Smooth muscle cell (in vitro differentiated cells): ENCODE data around the gene CACNB2. TPM values are rescaled to one million over a fixed set of nuclear protein-coding genes. Genes with fewer than 3 reads are reported as not detected.

Experiments
- DNase-seq: peaks from one replicate; lab custom pipeline; 2025; ENCODE audit not compliant: unreplicated experiment; lab: John Stamatoyannopoulos, UW
- H2AFZ ChIP-seq: fragments of 200-600 bp; sonication (generic); 2 replicates; pipeline ENCODE4 v1.6.0; 2016; ENCODE audit warnings: antibody characterized with exemption, low read depth, mild to moderate bottlenecking
- H3F3A ChIP-seq: fragments of 200-600 bp; sonication (generic); 2 replicates; pipeline ENCODE4 v1.6.0; 2017; ENCODE audit warnings: antibody characterized with exemption, low read depth
- H3K27ac ChIP-seq: fragments of 200-600 bp; sonication (generic); 2 replicates; pipeline ENCODE4 v1.5.1; 2016; ENCODE audit warnings: low read depth, mild to moderate bottlenecking
- H3K27me3 ChIP-seq: fragments of 200-600 bp; sonication (generic); 2 replicates; pipeline ENCODE4 v1.6.1; 2016; ENCODE audit warnings: low read depth, mild to moderate bottlenecking
- H3K36me3 ChIP-seq: fragments of 200-600 bp; sonication (generic); 2 replicates; pipeline ENCODE4 v1.5.1; 2016; ENCODE audit warnings: low read depth
- H3K4me1 ChIP-seq: fragments of 200-600 bp; sonication (generic); 2 replicates; pipeline ENCODE4 v1.5.1; 2016; ENCODE audit warnings: low read depth
- H3K4me2 ChIP-seq: fragments of 200-600 bp; sonication (generic); 2 replicates; pipeline ENCODE4 v1.6.0; 2016; ENCODE audit warnings: mild to moderate bottlenecking
- H3K4me3 ChIP-seq: fragments of 200-600 bp; sonication (generic); 2 replicates; pipeline ENCODE4 v1.5.1; 2016; ENCODE audit warnings: mild to moderate bottlenecking
- H3K79me2 ChIP-seq: fragments of 200-600 bp; sonication (generic); 2 replicates; pipeline ENCODE4 v1.6.0; 2016; ENCODE audit warnings: low read depth, mild to moderate bottlenecking
- H3K9ac ChIP-seq: fragments of 200-600 bp; sonication (generic); 2 replicates; pipeline ENCODE4 v1.6.0; 2016; ENCODE audit warnings: low read depth
- H3K9me3 ChIP-seq: fragments of 200-600 bp; sonication (generic); replicated peaks from 2 replicates; pipeline ENCODE4 v1.5.1; 2016; ENCODE audit warnings: low read depth
- H4K20me1 ChIP-seq: fragments of 200-600 bp; sonication (generic); 2 replicates; pipeline ENCODE4 v1.6.0; 2016; ENCODE audit warnings: low read depth
- CTCF ChIP-seq: fragments of 200-600 bp; sonication (generic); IDR thresholded peaks from 2 replicates; pipeline ENCODE4 v1.5.1; 2017; ENCODE audit warnings: borderline replicate concordance, mild to moderate bottlenecking, antibody characterized with exemption; ENCODE audit not compliant: insufficient read depth, poor library complexity, severe bottlenecking
- whole genome bisulfite sequencing: methylation state at CpG from one replicate; pipeline ENCODE4 v1.1.7; 2016; ENCODE audit warnings: low lambda C conversion rate; 5-methylcytosine and 5-hydroxymethylcytosine counted together
- polyA plus RNA-seq: library from polyadenylated mRNA; unstranded; fragments of >200 nt; fragmentation: Nextera tagmentation; extraction: Ambion mirVana; gene quantifications from 2 replicates; pipeline ENCODE4 v1.2.1, GENCODE V29; 2016
- total RNA-seq: library from RNA; depleted of rRNA; stranded (reverse); fragments of >200 nt; gene quantifications from 2 replicates; pipeline ENCODE4 v1.2.3, GENCODE V29; 2014

The CACNB2 gene
- total and polyA plus RNA-seq, 2 experiments from 2014 or later = 0.04 to 1.1 TPM

- no peaks in the 10 kb centered on the region for H3K4me1 ChIP-seq
- WGBS = 77% methylated on average over 5 of the region's 5 CpGs
Measured at GRCh38 chr10:18472977-18473376, 332.8 kb downstream of the CACNB2 start.

GRCh38 chr10:18473424-18474117 lies 333.3 kb downstream of the CACNB2 start:
- Histone ChIP-seq H3K4me3 (no peak overlapping the region), H4K20me1 (no peaks in the 10 kb centered on the region), H2AFZ (no peak overlapping the region), H3K36me3 (no peaks in the 10 kb centered on the region), H3K9ac (no peak overlapping the region), H3F3A (no peaks in the 10 kb centered on the region), H3K27me3 (no peaks in the 10 kb centered on the region), H3K4me2 (peak overlapping the region; percentile 20), H3K9me3 (no peaks in the 10 kb centered on the region), H3K27ac (no peak overlapping the region), H3K79me2 (no peaks in the 10 kb centered on the region), H3K4me1 (no peaks in the 10 kb centered on the region)
- 58% methylated on average over 12 of the region's 12 CpGs for WGBS
- no peak for TF ChIP-seq CTCF
- DNase-seq = no peak

More at GRCh38 chr10:18472977-18473376, 332.8 kb downstream of the CACNB2 start:
- no peaks in the 10 kb centered on the region for H3K27me3 ChIP-seq
- no peak overlapping the region for H3K27ac ChIP-seq
- H3K79me2 ChIP-seq = no peaks in the 10 kb centered on the region
- H3K4me2 ChIP-seq = no peak overlapping the region
- no peaks in the 10 kb centered on the region for H3K36me3 ChIP-seq
- no peaks in the 10 kb centered on the region for H3K9me3 ChIP-seq
- H3K4me3 ChIP-seq = no peak overlapping the region
- DNase-seq = no peak
- no peak overlapping the region for H3K9ac ChIP-seq
- no peak for TF ChIP-seq CTCF
- no peaks in the 10 kb centered on the region for H4K20me1 ChIP-seq
- H3F3A ChIP-seq = no peaks in the 10 kb centered on the region
- H2AFZ ChIP-seq = no peak overlapping the region

- no peaks in the 10 kb centered on the region for H3K27me3 ChIP-seq
- no peak overlapping the region for H3K4me3 ChIP-seq
- H3F3A ChIP-seq = no peaks in the 10 kb centered on the region
- H3K36me3 ChIP-seq = no peaks in the 10 kb centered on the region
- no peak for TF ChIP-seq CTCF
- no peak for DNase-seq
- whole genome bisulfite sequencing = 80% methylated on average over 8 of the region's 8 CpGs
- no peaks in the 10 kb centered on the region for H3K79me2 ChIP-seq
- H3K27ac ChIP-seq = no peak overlapping the region
- H3K9ac ChIP-seq = no peak overlapping the region
- H3K9me3 ChIP-seq = no peaks in the 10 kb centered on the region
- H4K20me1 ChIP-seq = no peaks in the 10 kb centered on the region
- H3K4me2 ChIP-seq = no peak overlapping the region
- no peak overlapping the region for H2AFZ ChIP-seq
- no peaks in the 10 kb centered on the region for H3K4me1 ChIP-seq
Measured at GRCh38 chr10:18474118-18474455, 333.9 kb downstream of the CACNB2 start.

- Histone ChIP-seq H3K4me3 (no peak overlapping the region), H2AFZ (no peak overlapping the region), H3K27ac (no peak overlapping the region), H3K36me3 (no peaks in the 10 kb centered on the region), H3K4me1 (no peaks in the 10 kb centered on the region), H3K9me3 (no peaks in the 10 kb centered on the region), H4K20me1 (no peaks in the 10 kb centered on the region), H3K27me3 (no peaks in the 10 kb centered on the region), H3K79me2 (no peaks in the 10 kb centered on the region), H3F3A (no peaks in the 10 kb centered on the region), H3K9ac (no peak overlapping the region), H3K4me2 (no peak overlapping the region)
- WGBS = 99% methylated on average over 7 of the region's 7 CpGs
- TF ChIP-seq CTCF = no peak
- DNase-seq = no peak
Measured at GRCh38 chr10:18476076-18476647, 335.9 kb downstream of the CACNB2 start.
